Sigmoid colon (tissue), 7 donors: ENCODE data around the gene TTC31. TPM values are rescaled to one million over a fixed set of nuclear protein-coding genes. Genes with fewer than 3 reads are reported as not detected.

Experiments used
- DNase-seq: peaks from one replicate; pipeline ENCODE4 v3.0.0-alpha.2; 2019
- H3K27ac ChIP-seq, 4 donors: fragments of 200-600 bp; sonication (generic); one replicate each; pipeline ENCODE4 v1.5.1; 2016 to 2019; ENCODE audit warnings: mild to moderate bottlenecking in 1 of 4
- H3K27me3 ChIP-seq, 3 donors: fragments of 200-600 bp; sonication (generic); one replicate each; pipeline ENCODE4 v1.5.1; 2019; ENCODE audit warnings: mild to moderate bottlenecking in 1 of 3
- H3K36me3 ChIP-seq, 4 donors: fragments of 200-600 bp; sonication (generic); one replicate each; pipeline ENCODE4 v1.5.1; 2016 to 2019
- H3K4me1 ChIP-seq, 4 donors: fragments of 200-600 bp; sonication (generic); one replicate each; pipeline ENCODE4 v1.5.1; 2017 to 2019
- H3K4me3 ChIP-seq, 4 donors: fragments of 200-600 bp; sonication (generic); one replicate each; pipeline ENCODE4 v1.5.1; 2017 to 2019; ENCODE audit warnings: mild to moderate bottlenecking in 2 of 4, moderate library complexity in 1 of 4
- H3K9me3 ChIP-seq, 4 donors: fragments of 200-600 bp in 3 of 4; sonication (generic) in 3 of 4; one replicate each; pipeline versions ENCODE4 v1.5.1 to v1.6.1; 2013 to 2019
- EP300 ChIP-seq, 4 donors: sonication (generic); formaldehyde crosslinking; IDR thresholded peaks; one replicate each; pipeline ENCODE4 v1.6.1; 2017; ENCODE audit warnings: antibody characterized with exemption in 4 of 4
- POLR2A ChIP-seq, 2 donors: fragments of 450-650 bp; IDR thresholded peaks; one replicate each; pipeline ENCODE4 v1.6.1; 2016; ENCODE audit warnings: antibody characterized with exemption in 2 of 2, mild to moderate bottlenecking in 2 of 2, moderate library complexity in 2 of 2
- POLR2AphosphoS5 ChIP-seq, 4 donors: sonication (generic); formaldehyde crosslinking; IDR thresholded peaks; one replicate each; pipeline ENCODE4 v1.6.1; 2017; ENCODE audit warnings: antibody characterized with exemption in 4 of 4
- WGBS, 2 donors: extraction: QIAGEN DNeasy Blood & Tissue Kit; methylation state at CpG; one replicate each; pipeline ENCODE4 v1.1.7; 2013; 5-methylcytosine and 5-hydroxymethylcytosine counted together
- intact Hi-C: fragments of 100-400 bp; cut with DNase I; formaldehyde crosslinking; loops from one replicate; pipeline ENCODE4 v1.15.1; 2023
- polyA plus RNA-seq, 3 donors: library from polyadenylated mRNA; stranded (reverse); fragments of 200-250 nt; gene quantifications; one replicate each; pipeline ENCODE4 v1.2.3, GENCODE V29; 2013
- total RNA-seq, 4 donors: library from RNA; depleted of rRNA; stranded (reverse); fragments of >200 nt; gene quantifications; one replicate each; pipeline ENCODE4 v1.1.0, GENCODE V29; 2016
- TF ChIP-seq, protein P1 (sequence below), 4 experiments: fragments of 450-650 bp in 3 of 4; fragments of 200-600 bp in 1 of 4; IDR thresholded peaks; one replicate each; pipeline ENCODE4 v1.5.1; 2016 to 2019; ENCODE audit warnings: antibody characterized with exemption in 4 of 4, mild to moderate bottlenecking in 3 of 4, moderate library complexity in 2 of 4
- donor health status: healthy with polysubstance abuse.
- donor health status: Bipolar disorder and iron deficiency.
- donor health status: healthy.

TTC31 gene
- total and polyA plus RNA-seq, 7 donors = 12.7 to 29.6 (median 22.4) TPM

DNA sequence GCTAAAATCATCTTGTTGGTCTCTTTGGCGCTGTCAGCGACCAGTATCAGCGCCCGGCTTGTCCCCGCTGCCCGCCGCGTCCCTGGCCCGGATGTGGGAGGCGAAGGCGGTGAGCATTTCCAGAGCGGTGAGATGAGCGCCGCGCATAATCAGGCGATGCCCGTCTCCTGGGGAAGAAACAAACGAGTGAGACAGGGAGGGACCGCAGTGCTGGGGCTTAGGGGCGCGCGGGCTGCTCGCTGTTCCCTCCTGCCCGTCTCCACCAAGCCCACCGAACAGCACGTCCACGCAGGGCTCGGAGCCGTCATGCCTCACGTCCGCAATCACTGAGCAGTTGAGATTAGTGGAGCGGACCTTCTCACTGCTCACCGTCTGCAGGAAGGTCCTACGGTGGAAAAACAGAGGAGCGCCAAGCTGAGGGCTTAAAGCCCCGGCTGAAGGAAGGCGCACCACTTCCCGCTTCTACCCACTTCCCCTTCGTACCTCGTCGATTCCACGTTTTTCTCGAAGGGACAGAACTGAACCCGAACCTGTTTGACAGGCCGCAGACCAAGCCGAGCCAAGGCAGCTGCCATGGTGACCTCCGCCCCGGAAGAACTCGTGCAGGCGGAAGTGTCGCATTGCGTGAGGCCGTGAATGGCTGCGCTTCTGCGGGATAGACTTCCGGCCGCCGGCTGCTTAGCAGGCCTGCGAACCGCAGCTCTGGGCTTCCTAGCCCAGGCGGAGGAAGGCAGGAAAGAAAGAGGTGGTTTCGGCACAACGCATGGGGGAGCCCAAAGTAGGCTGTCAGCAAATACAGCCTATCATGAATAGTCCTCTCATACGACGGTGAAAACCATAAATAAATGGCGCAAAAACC is 10.6 kb upstream of the TTC31 start, which contains the start of gene MRPL53:
MRPL53 (minus strand) TSS at position 595 of the 859 bp plus-strand sequence; CDS start at position 575, 20 bp downstream.
- intact Hi-C loops = loop anchor here (10.0 kb wide), 2 partner anchors 548 to 648 kb away; partner anchors contain the start of genes DGUOK and STAMBP
- WGBS, 2 donors = 0 to 1% methylated on average over 66 of the region's 66 CpGs
- Histone ChIP-seq H3K4me1 (peaks cover 0 to 23% (median 21%) of the 10 kb centered on the region in 4 donors), H3K27me3 (no peaks in the 10 kb centered on the region), H3K36me3 (peaks cover 0 to 29% (median 17%) of the 10 kb centered on the region in 4 donors), H3K9me3 (no peaks in the 10 kb centered on the region), H3K27ac (peak within 1 kb of the TSS; percentile 85 to 92 (median 88)), H3K4me3 (peak within 1 kb of the TSS; percentile 43 to 71 (median 64))
- peak; percentile 96 for DNase-seq
- TF ChIP-seq, protein P1, sequence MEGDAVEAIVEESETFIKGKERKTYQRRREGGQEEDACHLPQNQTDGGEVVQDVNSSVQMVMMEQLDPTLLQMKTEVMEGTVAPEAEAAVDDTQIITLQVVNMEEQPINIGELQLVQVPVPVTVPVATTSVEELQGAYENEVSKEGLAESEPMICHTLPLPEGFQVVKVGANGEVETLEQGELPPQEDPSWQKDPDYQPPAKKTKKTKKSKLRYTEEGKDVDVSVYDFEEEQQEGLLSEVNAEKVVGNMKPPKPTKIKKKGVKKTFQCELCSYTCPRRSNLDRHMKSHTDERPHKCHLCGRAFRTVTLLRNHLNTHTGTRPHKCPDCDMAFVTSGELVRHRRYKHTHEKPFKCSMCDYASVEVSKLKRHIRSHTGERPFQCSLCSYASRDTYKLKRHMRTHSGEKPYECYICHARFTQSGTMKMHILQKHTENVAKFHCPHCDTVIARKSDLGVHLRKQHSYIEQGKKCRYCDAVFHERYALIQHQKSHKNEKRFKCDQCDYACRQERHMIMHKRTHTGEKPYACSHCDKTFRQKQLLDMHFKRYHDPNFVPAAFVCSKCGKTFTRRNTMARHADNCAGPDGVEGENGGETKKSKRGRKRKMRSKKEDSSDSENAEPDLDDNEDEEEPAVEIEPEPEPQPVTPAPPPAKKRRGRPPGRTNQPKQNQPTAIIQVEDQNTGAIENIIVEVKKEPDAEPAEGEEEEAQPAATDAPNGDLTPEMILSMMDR (IDR thresholded peaks at IDR 0.05) = no peak
- peak; percentile 82 to 85 for TF ChIP-seq POLR2A (IDR thresholded peaks at IDR 0.05)
- TF ChIP-seq POLR2AphosphoS5 (IDR thresholded peaks at IDR 0.05) = peak; percentile 88 to 99 (median 96)

DNA sequence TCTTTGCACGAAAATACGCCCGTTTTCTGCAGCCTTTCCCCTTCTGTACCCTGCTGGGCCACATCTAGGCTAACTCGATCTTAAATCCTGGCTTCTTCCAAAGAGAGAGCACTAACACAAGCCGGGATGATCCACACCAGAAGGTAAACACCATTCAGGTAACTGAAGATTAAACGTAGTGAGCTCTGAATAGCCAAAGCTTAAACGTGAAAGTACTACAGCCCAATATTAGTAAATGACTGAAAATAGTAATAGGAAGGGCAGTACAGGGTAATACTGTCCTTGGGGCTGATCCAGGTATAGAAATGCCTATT is 10.0 kb upstream of the TTC31 start:
- Histone ChIP-seq H3K27ac (peak overlapping the region; percentile 85 to 92 (median 88)), H3K4me3 (peak overlapping the region; percentile 43 to 71 (median 64)), H3K36me3 (peaks cover 0 to 34% (median 19%) of the 10 kb centered on the region in 4 donors), H3K9me3 (no peaks in the 10 kb centered on the region), H3K27me3 (no peaks in the 10 kb centered on the region), H3K4me1 (peaks cover 0 to 23% (median 21%) of the 10 kb centered on the region in 4 donors)
- intact Hi-C loops = loop anchor here (10.0 kb wide), 2 partner anchors 548 to 648 kb away; partner anchors contain the start of genes DGUOK and STAMBP
- no peak for DNase-seq
- 3 to 9% methylated on average over 7 of the region's 7 CpGs for WGBS, 2 donors
- TF ChIP-seq POLR2A (IDR thresholded peaks at IDR 0.05) = no peak
- no peak for TF ChIP-seq POLR2AphosphoS5 (IDR thresholded peaks at IDR 0.05)
- TF ChIP-seq, protein P1 (IDR thresholded peaks at IDR 0.05) = no peak
- TF ChIP-seq EP300 (IDR thresholded peaks at IDR 0.05) = no peak

DNA sequence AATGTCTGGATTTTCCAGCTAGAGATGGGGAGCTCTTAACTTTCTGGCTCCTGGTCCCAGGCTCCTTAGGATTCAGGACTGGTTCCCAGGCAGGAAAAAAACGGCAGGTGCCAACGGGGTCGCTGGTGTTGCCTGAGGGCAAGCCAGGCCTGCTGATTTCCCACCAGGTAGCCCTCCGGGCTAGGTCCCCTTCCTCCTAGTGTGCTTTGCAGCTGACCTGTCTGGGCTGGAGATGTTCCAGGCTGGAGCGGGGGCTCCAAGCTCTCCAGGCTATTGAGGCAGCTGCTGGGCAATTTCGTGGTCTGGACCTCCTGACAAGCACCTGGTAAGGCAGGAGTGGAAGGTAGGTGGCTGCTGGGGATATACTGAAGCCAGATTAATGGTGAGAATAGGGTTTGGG is 8.4 kb upstream of the TTC31 start:
- Histone ChIP-seq H3K27me3 (no peaks in the 10 kb centered on the region), H3K4me1 (peaks cover 0 to 23% (median 21%) of the 10 kb centered on the region in 4 donors), H3K27ac (no peak overlapping the region), H3K4me3 (no peak overlapping the region), H3K36me3 (peaks cover 0 to 50% (median 19%) of the 10 kb centered on the region in 4 donors), H3K9me3 (no peaks in the 10 kb centered on the region)
- DNase-seq = no peak
- no peak for TF ChIP-seq EP300 (IDR thresholded peaks at IDR 0.05)
- TF ChIP-seq, protein P1 (IDR thresholded peaks at IDR 0.05) = no peak
- no peak for TF ChIP-seq POLR2A (IDR thresholded peaks at IDR 0.05)
- no peak for TF ChIP-seq POLR2AphosphoS5 (IDR thresholded peaks at IDR 0.05)
- 93 to 95% methylated on average over 6 of the region's 6 CpGs for WGBS, 2 donors
- intact Hi-C loops = loop anchor here (10.0 kb wide), 2 partner anchors 550 to 650 kb away; partner anchors contain the start of genes DGUOK and STAMBP

DNA sequence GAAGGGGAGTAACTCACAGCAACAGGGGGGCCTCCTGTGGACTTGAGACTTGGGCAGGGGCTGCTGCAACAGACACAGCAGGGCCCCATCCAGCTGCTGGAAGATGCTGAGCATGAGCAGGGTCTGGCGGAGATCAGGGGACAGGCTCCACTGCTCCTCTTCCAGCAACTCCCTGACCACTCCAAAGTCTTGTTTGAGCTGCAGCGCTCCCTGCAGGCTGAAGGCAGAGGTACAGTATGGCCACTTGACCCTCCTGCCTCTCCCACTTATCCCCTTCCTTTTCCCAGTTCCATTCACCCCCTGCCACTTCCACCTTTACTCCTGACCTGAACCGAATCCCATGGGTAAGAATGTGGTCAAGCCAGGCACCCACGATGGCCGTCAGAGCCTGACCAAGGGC is 8.0 kb upstream of the TTC31 start:
- Histone ChIP-seq H3K4me3 (no peak overlapping the region), H3K9me3 (no peaks in the 10 kb centered on the region), H3K27me3 (no peaks in the 10 kb centered on the region), H3K36me3 (peaks cover 0 to 54% (median 19%) of the 10 kb centered on the region in 4 donors), H3K4me1 (peaks cover 0 to 23% (median 21%) of the 10 kb centered on the region in 4 donors), H3K27ac (no peak overlapping the region)
- intact Hi-C loops = loop anchor here (10.0 kb wide), 2 partner anchors 550 to 650 kb away; partner anchors contain the start of genes DGUOK and STAMBP
- DNase-seq = no peak
- WGBS, 2 donors = 90 to 96% methylated on average over 5 of the region's 5 CpGs
- TF ChIP-seq, protein P1 (IDR thresholded peaks at IDR 0.05) = no peak
- no peak for TF ChIP-seq POLR2AphosphoS5 (IDR thresholded peaks at IDR 0.05)
- no peak for TF ChIP-seq POLR2A (IDR thresholded peaks at IDR 0.05)
- no peak for TF ChIP-seq EP300 (IDR thresholded peaks at IDR 0.05)
